HG03439 (cell line): Measurements from ENCODE around the gene NEFH.
"Not testable (repeated sequence)": the region's sequence is repeated elsewhere in the genome, so short reads cannot be mapped to it uniquely, and the experiment has no call there.

Experiments
- ATAC-seq: cut with Tn5 transposase; IDR thresholded peaks from one replicate; pipeline ENCODE4 v1.9.1; 2021; ENCODE audit warnings: mild to moderate bottlenecking, moderate library complexity; ENCODE audit not compliant: unreplicated experiment

NEFH gene, protein sequence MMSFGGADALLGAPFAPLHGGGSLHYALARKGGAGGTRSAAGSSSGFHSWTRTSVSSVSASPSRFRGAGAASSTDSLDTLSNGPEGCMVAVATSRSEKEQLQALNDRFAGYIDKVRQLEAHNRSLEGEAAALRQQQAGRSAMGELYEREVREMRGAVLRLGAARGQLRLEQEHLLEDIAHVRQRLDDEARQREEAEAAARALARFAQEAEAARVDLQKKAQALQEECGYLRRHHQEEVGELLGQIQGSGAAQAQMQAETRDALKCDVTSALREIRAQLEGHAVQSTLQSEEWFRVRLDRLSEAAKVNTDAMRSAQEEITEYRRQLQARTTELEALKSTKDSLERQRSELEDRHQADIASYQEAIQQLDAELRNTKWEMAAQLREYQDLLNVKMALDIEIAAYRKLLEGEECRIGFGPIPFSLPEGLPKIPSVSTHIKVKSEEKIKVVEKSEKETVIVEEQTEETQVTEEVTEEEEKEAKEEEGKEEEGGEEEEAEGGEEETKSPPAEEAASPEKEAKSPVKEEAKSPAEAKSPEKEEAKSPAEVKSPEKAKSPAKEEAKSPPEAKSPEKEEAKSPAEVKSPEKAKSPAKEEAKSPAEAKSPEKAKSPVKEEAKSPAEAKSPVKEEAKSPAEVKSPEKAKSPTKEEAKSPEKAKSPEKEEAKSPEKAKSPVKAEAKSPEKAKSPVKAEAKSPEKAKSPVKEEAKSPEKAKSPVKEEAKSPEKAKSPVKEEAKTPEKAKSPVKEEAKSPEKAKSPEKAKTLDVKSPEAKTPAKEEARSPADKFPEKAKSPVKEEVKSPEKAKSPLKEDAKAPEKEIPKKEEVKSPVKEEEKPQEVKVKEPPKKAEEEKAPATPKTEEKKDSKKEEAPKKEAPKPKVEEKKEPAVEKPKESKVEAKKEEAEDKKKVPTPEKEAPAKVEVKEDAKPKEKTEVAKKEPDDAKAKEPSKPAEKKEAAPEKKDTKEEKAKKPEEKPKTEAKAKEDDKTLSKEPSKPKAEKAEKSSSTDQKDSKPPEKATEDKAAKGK

GRCh38 chr22:29479417-29480261 is at the start of gene NEFH:
TSS of gene NEFH (plus strand) at chr22:29480218. CDS start at chr22:29480263, 45 bp downstream.
- ATAC-seq = no peak

- ATAC-seq = no peak
Observed at GRCh38 chr22:29431986-29432385, 48.0 kb upstream of the NEFH start.

- ATAC-seq = no peak
Observed at GRCh38 chr22:29433856-29434255, 46.2 kb upstream of the NEFH start.

DNA sequence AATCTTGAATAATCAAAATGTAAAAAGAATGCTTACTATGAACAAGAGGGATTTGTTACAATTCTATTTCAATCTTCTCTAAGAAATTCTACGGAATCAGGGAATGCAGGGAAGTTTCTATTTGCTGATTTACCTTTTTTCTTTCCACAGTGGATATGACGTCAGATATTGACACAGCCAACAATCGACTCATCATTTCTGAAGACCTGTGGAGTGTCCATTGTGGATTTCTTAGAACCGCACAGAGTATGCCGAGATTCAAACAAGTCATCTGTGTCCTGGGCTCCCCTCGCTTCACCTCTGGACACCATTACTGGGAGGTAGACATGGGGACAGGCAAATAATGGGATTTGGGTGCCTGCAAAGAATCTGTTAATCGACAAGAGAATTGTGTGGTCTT is 45.7 kb upstream of the NEFH start:
- ATAC-seq = no peak

DNA sequence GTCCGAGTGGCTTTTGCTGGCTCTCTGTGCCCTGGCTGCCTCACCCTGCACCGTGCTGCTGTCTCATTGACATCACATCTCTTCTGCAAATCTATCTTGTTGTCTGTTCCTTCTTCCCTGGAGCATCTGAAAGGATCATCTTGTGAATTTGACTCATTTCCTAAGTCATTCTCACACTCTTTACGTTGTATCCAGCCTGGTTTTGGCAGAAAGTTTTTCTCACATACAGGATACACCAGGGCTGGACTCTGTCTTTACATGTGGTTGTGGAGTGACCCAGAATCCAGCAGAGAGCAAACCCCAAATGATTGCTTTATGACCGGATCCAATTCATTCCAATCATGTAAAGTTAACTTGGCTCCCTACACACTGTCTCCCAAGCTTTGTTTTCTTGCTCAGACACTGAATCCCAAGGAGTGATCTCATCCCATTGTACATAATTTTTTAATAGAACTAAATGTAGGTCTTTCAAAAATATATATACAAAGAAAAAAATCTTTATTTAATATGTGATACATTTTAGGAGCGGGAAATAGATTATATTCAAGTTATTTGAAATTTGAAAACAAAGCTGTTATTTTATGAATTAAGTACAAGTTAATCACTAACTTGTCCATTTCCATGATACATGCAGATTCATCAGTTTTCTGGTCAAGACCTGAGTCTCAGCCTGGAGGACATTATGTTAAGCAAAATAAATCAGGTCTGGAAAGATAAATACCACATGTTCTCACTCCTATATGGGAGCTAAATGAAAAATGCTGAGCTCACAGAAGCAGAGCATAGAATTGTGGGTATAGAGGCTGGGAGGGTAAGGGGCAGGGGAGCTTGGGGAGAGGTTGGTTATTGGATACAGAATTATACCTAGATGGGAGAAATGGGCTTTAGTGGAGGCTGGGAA is 44.5 kb upstream of the NEFH start:
- no peak for ATAC-seq

GRCh38 chr22:29438283-29438682 is 41.7 kb upstream of the NEFH start, which contains the start of gene RFPL1:
TSS of gene RFPL1 (plus strand) at chr22:29438583.
- ATAC-seq = not testable (repeated sequence)

DNA sequence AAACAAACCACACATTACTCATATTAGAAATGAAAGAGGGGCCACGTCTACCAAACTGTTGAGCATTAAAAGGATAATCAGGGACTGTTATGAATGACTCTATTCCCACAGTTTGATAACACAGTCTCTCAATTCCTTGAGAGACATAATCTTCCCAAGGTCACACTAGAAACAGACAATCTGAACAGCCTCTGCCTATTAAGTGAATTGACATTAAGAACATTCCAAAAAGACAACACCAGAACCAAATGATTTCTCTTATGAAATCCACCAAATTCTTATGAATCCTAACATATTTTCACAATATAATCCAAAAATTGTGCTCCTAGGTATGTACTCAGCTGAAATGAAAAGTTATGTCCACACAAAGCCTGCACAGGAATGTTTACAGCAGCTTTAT is 37.0 kb upstream of the NEFH start:
- ATAC-seq = no peak

DNA sequence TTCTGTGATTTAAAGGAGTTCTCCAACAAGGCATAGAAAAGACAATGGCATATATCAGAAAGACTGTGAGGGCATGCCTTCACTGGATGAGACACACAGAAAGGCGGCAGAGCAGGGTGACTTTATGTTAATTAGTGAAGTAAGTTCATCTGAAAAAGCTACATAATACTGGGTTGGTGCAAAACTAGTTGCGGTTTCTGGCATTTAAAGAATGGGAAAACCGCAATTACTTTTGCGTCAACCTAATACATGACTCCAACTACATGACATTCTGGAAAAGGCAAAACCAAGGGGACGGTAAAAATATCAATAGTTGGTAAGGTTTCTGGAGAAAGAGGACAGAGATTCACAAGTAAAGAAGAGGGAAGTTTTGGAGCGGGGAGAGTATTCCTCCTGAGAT is 36.6 kb upstream of the NEFH start:
- no peak for ATAC-seq

- no peak for ATAC-seq
Observed at GRCh38 chr22:29443861-29444792, 35.9 kb upstream of the NEFH start.

GRCh38 chr22:29445508-29445907 is 34.5 kb upstream of the NEFH start:
- ATAC-seq = no peak

- no peak for ATAC-seq
Observed at GRCh38 chr22:29447906-29448305, 32.1 kb upstream of the NEFH start.

DNA sequence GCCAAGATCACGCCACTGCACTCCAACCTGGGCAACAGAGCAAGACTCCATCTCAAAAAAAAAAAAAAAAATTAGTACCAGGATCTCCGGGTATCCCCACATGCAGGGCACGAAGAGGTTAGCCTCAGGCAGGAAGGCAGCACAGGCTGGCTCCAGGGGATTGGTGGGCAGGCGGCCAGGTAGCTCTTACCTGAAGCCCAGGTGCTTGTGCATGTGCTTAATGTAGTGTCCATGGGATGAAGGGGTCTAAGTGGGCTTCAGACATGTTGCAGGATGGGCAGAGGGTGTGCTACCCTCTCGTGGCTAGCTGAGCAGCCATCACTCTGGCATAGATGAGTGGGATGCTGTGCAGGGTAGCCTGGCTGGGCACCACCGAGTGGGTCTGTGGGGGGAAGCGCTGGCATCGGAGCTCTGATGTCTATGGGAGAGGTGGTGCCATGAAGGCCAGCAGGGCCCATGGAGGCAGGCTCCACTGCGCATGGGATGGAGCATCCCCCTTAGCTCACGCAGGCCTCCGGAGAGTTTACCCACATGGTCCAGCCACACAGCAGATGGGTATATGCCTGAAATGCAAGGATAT is 30.6 kb upstream of the NEFH start:
- ATAC-seq = no peak

DNA sequence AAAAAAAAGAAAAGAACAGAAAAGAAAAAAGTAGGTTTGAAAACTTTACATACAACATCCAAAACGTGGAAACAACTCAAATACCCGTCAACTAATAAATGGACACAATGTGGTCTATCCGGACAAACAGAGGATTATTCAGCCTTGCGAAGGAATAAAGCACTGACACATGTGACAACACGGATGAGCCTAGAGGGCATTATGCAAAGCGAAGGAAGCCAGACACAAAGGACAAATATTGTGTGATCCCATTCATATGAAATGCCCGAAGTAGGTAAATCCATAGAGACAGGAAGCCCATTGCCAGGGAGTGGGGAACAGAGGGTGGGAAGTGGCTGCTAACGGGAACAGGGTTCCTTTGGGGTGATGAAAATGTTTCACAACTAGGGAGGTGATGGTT is 29.8 kb upstream of the NEFH start:
- no peak for ATAC-seq

DNA sequence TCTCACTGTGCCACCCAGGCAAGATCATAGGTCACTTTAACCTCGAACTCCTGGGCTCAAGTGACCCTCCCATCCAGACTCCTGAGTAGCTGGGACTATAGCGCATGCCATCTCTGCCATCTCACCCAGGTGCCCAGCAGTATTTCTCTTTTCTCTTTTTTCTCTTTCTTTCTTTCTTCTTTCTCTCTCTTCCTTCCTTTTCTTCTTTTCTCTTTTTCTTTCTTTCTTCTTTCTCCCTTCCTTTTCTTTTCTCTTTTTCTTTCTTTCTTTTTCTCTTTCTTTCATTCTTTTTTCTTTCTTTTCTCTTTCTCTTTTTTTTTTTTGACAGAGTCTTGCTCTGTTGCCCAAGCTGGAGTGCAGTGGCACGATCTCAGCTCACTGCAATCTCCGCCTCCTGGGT is 28.2 kb upstream of the NEFH start:
- no peak for ATAC-seq

DNA sequence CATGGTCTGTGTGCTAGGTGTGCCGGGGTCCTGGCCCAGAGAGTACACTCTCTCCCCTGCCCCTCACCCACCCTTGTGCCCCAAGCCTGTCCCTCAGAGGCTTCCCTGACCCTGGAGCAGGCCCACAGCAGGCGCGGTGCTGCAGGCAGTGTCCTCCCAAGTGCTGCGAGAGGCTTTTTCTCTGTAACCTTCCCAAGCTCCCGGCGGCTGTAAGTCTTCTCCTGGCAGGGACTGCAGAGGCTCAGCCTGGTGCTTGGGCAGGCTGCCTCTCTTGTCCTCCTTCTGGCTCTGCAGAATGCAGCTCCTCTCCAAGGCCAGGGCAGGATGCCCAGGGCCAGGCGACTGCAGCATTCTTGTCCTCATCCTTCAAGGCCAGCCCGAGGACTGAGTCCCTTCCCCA is 25.7 kb upstream of the NEFH start:
- ATAC-seq = no peak

- ATAC-seq = no peak
Observed at GRCh38 chr22:29456211-29456671, 23.8 kb upstream of the NEFH start.

DNA sequence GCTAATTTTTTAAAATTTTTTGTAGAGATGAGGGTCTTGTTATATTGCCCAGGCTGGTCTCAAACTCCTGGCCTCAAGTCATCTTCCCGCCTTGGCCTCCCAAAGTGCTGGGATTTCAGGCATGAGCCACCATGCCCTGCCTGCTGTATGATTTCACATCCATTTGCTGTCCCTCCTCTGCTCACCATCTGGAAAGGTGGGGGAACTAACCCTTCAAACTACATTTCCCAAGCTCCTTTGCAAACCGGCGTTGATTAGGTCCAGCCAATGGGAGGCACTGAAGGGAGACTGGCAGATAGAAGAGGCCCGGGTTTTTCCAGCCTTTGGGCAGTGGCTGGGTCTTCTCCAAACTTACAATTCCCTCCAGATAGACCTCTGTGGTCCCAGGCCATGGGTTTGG is 22.3 kb upstream of the NEFH start:
- no peak for ATAC-seq

GRCh38 chr22:29458551-29458950 is 21.5 kb upstream of the NEFH start:
- no peak for ATAC-seq
